AG08395 (cell line): Measurements from ENCODE around the gene ABCA8.
"Not testable (repeated sequence)": the region's sequence is repeated elsewhere in the genome, so short reads cannot be mapped to it uniquely, and the experiment has no call there.

ENCODE experiments used
- DNase-seq: peaks from one replicate; pipeline ENCODE4 v3.0.0; 2012; ENCODE audit warnings: mixed read lengths, low spot score

ABCA8 gene

DNA sequence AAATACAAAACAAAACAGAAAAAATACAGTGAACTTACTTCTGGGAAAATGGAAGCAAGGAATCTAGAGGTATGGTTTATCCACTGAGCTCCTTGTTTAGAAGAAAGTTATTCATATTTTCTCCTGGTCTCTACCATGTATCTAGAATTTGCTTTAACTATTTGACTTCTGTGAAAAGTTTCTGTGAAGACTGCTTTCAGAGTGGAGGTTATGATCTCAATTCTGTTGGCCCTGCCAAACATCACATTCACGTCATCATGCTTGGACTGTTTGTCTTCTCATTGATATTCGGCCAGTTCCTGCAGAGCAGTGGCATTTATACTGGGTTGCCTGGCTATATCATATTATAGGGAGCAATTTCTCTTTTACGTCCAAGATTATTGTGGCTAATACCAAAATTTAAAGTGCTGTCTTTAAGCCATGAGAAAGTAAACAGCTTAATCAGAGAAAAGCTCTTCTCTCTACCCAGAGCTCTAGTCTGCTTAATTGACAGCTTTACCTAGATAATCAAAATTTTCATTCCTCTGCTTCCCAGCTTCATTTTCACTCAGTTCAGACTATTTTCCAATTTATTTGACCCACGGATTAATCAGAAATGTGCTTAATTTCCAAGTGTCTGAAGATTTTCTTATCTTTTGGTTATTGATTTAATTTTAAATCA, at the start of gene ABCA8:
ABCA8 (minus strand) TSS at position 212 of the 661 bp plus-strand sequence. CDS start 13,358 bp downstream, outside the sequence.
- DNase-seq = no peak

DNA sequence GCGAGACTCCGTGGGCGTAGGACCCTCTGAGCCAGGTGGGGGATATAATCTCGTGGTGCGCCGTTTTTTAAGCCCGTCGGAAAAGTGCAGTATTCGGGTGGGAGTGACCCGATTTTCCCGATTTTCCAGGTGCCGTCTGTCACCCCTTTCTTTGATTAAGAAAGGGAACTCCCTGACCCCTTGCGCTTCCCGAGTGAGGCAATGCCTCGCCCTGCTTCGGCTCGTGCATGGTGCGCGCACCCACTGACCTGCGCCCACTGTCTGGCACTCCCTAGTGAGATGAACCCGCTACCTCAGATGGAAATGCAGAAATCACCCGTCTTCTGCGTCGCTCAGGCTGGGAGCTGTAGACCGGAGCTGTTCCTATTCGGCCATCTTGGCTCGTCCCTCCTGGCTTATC, 49.6 kb upstream of the ABCA8 start:
- DNase-seq = not testable (repeated sequence)

DNA sequence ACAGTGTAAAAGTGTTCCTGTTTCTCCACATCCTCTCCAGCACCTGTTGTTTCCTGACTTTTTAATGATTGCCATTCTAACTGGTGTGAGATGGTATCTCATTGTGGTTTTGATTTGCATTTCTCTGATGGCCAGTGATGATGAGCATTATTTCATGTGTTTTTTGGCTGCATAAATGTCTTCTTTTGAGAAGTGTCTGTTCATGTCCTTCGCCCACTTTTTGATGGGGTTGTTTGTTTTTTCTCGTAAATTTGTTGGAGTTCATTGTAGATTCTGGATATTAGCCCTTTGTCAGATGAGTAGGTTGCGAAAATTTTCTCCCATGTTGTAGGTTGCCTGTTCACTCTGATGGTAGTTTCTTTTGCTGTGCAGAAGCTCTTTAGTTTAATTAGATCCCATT, 44.6 kb upstream of the ABCA8 start:
- DNase-seq = not testable (repeated sequence)

GRCh38 chr17:68993112-68993511, 37.9 kb upstream of the ABCA8 start:
- DNase-seq = peak; percentile 10

DNA sequence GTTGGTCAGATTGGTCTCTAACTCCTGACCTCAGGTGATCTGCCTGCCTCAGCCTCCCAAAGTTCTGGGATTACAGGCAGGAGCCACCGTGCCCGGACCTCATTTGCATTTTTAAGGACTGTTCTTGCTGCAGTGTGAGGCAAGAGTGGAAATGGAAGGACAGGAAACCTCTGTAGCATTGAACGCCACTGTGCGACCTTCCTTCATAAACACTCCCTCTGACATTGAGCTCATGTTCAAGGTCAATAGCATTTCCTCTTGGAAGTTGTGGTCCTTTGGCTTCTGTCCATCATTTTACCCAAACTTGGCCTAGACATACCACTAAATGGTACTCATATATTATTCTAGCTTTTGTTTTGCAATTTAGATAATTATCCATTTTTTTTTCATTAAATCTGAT, 32.8 kb upstream of the ABCA8 start:
- no peak for DNase-seq

DNA sequence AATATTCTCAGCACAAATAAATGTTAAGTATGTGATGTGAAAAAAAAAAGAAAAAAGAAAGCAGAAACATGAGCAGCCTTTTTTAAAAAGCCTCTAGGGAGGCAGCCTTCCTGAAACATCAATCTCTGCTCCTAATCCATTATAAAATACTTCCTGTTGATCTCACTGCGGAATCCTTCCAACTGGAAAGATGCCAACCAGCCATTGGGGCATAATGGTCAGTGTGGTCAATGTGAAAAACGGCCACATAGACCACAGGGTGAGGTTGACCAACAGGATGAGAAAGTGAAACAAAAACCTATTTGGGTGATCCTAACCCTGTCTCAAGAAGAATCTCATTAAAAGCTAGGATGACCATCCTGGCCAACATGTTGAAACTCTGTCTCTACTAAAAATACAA, 26.1 kb upstream of the ABCA8 start:
- DNase-seq = peak; percentile 74

DNA sequence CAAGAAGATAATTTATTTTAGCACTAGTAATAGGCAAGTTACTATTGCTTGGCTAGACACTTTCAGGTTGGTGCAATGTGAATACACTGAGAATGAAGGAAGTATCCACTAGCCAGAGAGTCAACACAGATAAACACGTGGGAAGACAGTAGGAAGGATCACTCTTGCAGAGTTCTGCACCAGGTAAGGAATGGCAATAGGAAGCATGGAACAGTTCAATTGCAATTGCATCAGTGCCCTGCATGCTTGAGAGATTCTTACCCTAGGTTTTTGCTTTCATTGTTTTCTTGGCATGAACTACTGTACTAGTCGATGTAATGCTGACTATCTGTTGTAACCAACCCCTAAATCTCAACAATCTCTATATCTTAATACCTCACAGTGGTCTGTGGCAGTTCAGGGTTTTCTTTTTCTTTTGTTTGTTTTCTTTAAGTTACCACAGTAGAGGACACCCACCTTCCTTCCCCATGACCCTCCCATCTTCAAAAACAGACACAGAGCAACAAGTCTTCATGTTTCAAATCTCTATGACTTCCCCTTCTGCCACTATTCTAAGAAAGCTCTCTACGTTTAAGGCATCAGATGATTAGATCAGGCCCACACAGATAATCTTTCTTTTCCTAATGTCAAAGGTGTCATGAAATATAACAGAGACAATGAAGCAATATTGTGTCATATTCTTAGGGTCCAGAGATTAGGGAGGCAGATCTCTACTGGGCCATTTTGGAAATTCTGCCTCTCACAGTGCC, 18.1 kb upstream of the ABCA8 start:
- DNase-seq = no peak

- peak; percentile 56 for DNase-seq
Observed at GRCh38 chr17:68972119-68972704, 17.0 kb upstream of the ABCA8 start.

DNA sequence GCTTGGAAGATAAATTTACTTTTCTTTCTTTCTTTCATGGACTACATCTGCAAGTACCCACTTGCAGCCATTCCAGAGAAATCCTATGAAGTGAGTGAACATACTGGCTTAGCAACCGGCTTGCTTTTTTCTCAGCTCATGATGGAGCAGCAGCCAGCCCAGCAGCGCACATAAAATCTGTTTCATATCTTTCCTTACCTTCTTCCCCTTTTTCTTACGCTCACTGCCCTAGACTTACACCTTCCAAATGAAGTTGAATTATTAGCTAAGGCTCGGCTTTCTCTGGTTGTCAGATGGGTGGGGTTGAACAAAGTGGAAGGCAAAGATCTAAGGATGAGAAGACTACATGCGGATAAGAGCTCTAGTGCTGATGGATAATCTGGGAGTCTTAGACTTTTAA, 13.9 kb upstream of the ABCA8 start:
- DNase-seq = no peak

GRCh38 chr17:68963958-68964357, 8.8 kb upstream of the ABCA8 start:
- DNase-seq = no peak

GRCh38 chr17:68961214-68961882, 6.2 kb upstream of the ABCA8 start:
- no peak for DNase-seq

- not testable (repeated sequence) for DNase-seq
Observed at GRCh38 chr17:68959117-68959516, 3.9 kb upstream of the ABCA8 start.

GRCh38 chr17:68957944-68958343, 2.8 kb upstream of the ABCA8 start:
- DNase-seq = no peak

- no peak for DNase-seq
Observed at GRCh38 chr17:68954146-68954896, 871 bp downstream of the ABCA8 start.

DNA sequence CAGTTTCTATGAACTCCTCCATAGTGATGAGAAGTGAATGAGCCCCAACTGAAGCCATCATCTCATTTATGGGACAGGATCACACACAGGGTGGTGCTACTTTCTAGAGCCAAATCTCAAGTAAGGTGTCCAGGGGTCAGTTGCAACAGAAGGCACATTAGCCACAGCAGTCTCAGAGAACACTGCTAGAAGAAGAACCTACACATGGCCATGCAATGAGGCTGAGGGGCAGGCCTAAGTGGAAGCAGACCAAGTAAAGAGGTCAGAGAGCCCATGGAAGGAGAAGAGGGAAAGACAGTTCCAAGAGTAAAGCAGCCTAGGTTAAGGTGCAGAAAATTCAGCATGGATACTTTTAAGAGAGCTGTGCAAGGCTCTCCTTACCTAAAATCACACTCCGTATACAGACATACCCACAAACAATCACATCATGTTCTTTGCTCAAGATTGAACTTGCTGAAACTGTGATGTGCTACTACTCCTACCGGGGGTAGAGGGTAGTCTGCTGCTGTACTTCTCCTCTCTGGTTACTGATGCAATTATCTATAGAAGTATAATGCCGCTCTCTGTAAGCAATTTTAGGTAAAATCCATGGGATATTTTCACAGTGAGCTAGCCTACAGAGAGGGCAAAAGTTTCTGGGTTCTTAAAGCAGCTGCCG, 1.7 kb downstream of the ABCA8 start:
- no peak for DNase-seq

DNA sequence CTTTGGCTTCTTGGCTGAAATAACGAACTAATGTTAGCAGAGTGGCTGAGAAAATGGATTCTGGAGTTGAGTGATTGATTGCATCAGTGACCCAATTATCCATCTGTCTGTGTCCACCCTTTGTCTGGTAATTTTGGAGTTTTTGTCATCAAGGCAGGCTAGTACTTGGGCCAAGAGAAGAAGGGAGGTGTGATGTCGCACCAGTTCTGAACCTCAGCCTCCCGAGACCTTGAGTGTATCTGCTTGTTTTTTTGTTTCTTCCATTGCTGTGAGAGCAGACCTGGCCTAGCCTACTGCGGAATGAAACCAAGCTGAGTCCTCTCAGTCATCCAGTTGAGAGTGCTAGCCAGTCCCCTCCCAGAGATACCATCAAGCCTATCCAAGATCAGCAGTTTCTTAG, 4.5 kb downstream of the ABCA8 start:
- no peak for DNase-seq

- not testable (repeated sequence) for DNase-seq
Observed at GRCh38 chr17:68947868-68948267, 7.3 kb downstream of the ABCA8 start.

DNA sequence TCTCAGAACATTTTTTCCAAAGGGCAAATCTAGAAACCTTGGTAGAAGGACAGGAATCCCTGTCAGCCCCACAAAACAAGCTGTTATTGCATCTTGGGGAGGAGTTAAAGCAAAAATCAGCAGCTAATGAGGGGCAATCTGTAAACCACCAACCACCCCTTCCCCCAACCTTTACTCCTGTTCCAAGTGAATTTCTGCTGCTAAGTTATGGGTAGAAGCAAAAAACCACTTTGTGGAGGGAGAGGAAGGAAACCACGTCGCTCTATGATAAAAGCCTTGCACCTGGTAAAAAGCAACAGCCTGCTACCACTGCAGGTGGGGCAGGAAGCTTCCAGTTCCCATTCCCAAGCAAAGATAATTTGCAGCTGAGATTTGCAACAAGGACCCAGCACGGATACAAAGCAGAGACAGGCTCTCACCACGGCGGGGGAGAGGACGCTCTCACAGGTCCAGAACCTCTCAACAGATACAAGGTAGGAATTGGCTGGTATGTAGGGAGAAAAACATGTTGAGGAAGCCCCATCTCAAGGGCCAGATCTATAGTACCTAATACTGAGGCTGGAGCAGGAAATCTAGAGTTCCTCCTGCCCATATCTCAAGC, 10.7 kb downstream of the ABCA8 start:
- no peak for DNase-seq

- not testable (repeated sequence) for DNase-seq
Observed at GRCh38 chr17:68943812-68944182, 11.4 kb downstream of the ABCA8 start.

DNA sequence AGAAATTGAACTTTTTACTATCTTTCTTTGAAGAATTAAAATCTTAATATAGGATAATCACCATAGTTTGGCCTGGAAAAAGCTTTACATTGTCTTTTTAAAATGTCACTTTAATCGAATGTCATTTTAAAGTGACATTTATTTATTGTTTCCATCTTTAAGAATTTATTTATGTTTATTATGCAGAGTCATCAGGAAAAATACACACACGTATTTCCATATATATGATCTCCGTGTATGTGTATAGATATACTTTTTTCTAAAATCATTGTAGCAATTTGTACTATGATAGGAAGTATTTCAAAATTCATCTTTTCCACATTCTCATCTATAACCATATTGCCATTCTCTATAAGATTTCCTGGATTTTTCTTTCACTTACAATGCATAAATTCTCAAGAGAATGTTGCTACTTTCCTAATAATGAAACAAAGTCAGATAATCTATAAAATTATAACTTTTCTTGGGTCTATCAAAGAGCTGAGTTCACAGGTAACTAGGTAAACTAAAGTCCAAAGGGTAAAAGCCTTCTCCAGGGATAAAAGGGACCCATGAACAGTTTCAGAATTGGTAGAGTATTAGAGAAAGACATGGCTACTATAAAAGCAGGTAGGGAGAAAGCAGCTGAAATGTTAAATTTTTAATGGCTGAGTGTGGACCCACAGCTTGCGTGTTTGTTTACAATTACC, 11.9 kb downstream of the ABCA8 start:
- DNase-seq = no peak
